H1 (cell line): ENCODE measurements around the gene INPP5J. TPM values are rescaled to one million over a fixed set of nuclear protein-coding genes. Genes with fewer than 3 reads are reported as not detected.

ENCODE experiments used
- CTCF ChIA-PET: fragments of 300-600 bp; sonication (Branson Sonifier 250); formaldehyde crosslinking; loops from one replicate; lab custom pipeline; 2021; ENCODE audit not compliant: partially characterized antibody; lab: Charles Lee
- POLR2A ChIA-PET: fragments of 300-600 bp; sonication (Branson Sonifier 250); formaldehyde crosslinking; loops from one replicate; lab custom pipeline; 2021; ENCODE audit warnings: inconsistent platforms; ENCODE audit not compliant: partially characterized antibody; lab: Charles Lee
- DNase-seq, 2 experiments: peaks; one replicate each; pipeline versions ENCODE4 v3.0.0 to v3.0.0-alpha.2; 2010 to 2022; ENCODE audit warnings: low spot score in 2 of 2, low read depth in 1 of 2, mixed read lengths in 1 of 2
- FAIRE-seq: peaks from 2 replicates; lab custom pipeline; 2011; peaks lifted over from hg19 to GRCh38; lab: Jason Lieb, UNC
- H2AFZ ChIP-seq: 2 replicates; pipeline ENCODE4 v1.8.1; 2012; ENCODE audit warnings: low read length, inconsistent platforms
- H2AK5ac ChIP-seq: 2 replicates; pipeline ENCODE4 v1.6.1; 2013; ENCODE audit warnings: low read depth, low read length
- H2BK120ac ChIP-seq: replicated peaks from 2 replicates; pipeline ENCODE3; 2013; ENCODE audit warnings: low read depth, low read length, inconsistent platforms
- H2BK12ac ChIP-seq: 2 replicates; pipeline ENCODE4 v1.6.1; 2013; ENCODE audit warnings: low read depth, low read length
- H2BK15ac ChIP-seq: 2 replicates; pipeline ENCODE4 v1.6.1; 2013; ENCODE audit warnings: low read length
- H2BK20ac ChIP-seq: 2 replicates; pipeline ENCODE4 v1.6.1; 2013; ENCODE audit warnings: low read length
- H2BK5ac ChIP-seq: 2 replicates; pipeline ENCODE4 v1.6.1; 2013; ENCODE audit warnings: low read depth, low read length
- H3K14ac ChIP-seq: 2 replicates; pipeline ENCODE4 v1.6.1; 2013; ENCODE audit warnings: inconsistent platforms; ENCODE audit not compliant: insufficient read length
- H3K18ac ChIP-seq: 2 replicates; pipeline ENCODE4 v1.6.1; 2013; ENCODE audit warnings: low read length; ENCODE audit errors: extremely low read depth
- H3K23ac ChIP-seq: 2 replicates; pipeline ENCODE4 v1.6.1; 2013; ENCODE audit warnings: inconsistent platforms; ENCODE audit not compliant: insufficient read length
- H3K23me2 ChIP-seq: 2 replicates; pipeline ENCODE4 v1.6.1; 2013; ENCODE audit warnings: low read depth, low read length
- H3K27ac ChIP-seq: 2 replicates; pipeline ENCODE4 v1.6.1; 2011; ENCODE audit warnings: low read depth, low read length, inconsistent platforms
- H3K27me3 ChIP-seq, 4 experiments: replicated peaks in 1 of 4; 1 replicate in 1 of 4; 2 replicates in 3 of 4; pipeline versions ENCODE4 v1.6.1 to v1.8.1; 2011 to 2013; ENCODE audit warnings: low read length in 3 of 4, mild to moderate bottlenecking in 3 of 4, inconsistent platforms in 2 of 4, mixed read lengths in 2 of 4, moderate library complexity in 1 of 4; ENCODE audit not compliant: control insufficient read depth in 3 of 4, insufficient read depth in 3 of 4; ENCODE audit errors: extremely low read depth in 1 of 4
- H3K36me3 ChIP-seq, 4 experiments: 2 replicates each; pipeline versions ENCODE4 v1.6.1 to v1.8.1; 2011 to 2013; ENCODE audit warnings: mild to moderate bottlenecking in 4 of 4, low read length in 3 of 4, moderate library complexity in 2 of 4, control low read depth in 1 of 4, inconsistent platforms in 1 of 4; ENCODE audit not compliant: insufficient read depth in 4 of 4, control insufficient read depth in 2 of 4
- H3K4ac ChIP-seq: replicated peaks from 2 replicates; pipeline ENCODE3; 2013; ENCODE audit warnings: low read length, low read depth, mixed read lengths, inconsistent platforms; ENCODE audit not compliant: insufficient read length
- H3K4me1 ChIP-seq, 4 experiments: replicated peaks in 1 of 4; 1 replicate in 1 of 4; 2 replicates in 3 of 4; pipeline versions ENCODE4 v1.6.1 to v1.8.1; 2011 to 2013; ENCODE audit warnings: low read length in 3 of 4, inconsistent platforms in 2 of 4, mixed read lengths in 1 of 4; ENCODE audit not compliant: insufficient read depth in 4 of 4, control insufficient read depth in 3 of 4
- H3K4me2 ChIP-seq, 2 experiments: 2 replicates each; pipeline versions ENCODE4 v1.6.1 to v1.8.1; 2011 to 2013; ENCODE audit warnings: low read depth in 2 of 2, low read length in 2 of 2, control low read depth in 1 of 2, inconsistent platforms in 1 of 2, mild to moderate bottlenecking in 1 of 2; ENCODE audit not compliant: insufficient read depth in 1 of 2
- H3K4me3 ChIP-seq, 4 experiments: fragments of 200-600, 300-600 bp in 1 of 4; sonication (generic), shearing (Covaris generic), sonication (Bioruptor Twin) in 1 of 4; 2 replicates each; pipeline versions ENCODE4 v1.5.1 to v1.8.1; 2011 to 2016; ENCODE audit warnings: low read length in 4 of 4, low read depth in 3 of 4, control low read depth in 2 of 4, inconsistent platforms in 2 of 4, mild to moderate bottlenecking in 2 of 4, mixed read lengths in 1 of 4, moderate library complexity in 1 of 4; ENCODE audit not compliant: insufficient read depth in 2 of 4; ENCODE audit errors: extremely low read depth in 1 of 4
- H3K56ac ChIP-seq: replicated peaks from 2 replicates; pipeline ENCODE3; 2013; ENCODE audit warnings: low read depth, mild to moderate bottlenecking, mixed read lengths, low read length, inconsistent platforms; ENCODE audit not compliant: insufficient read length
- H3K79me1 ChIP-seq: 2 replicates; pipeline ENCODE4 v1.6.1; 2013; ENCODE audit warnings: low read depth, low read length, control low read depth
- H3K79me2 ChIP-seq, 2 experiments: 2 replicates each; pipeline versions ENCODE4 v1.6.1 to v1.8.1; 2012 to 2013; ENCODE audit warnings: low read length in 2 of 2, mild to moderate bottlenecking in 2 of 2, inconsistent platforms in 1 of 2; ENCODE audit not compliant: insufficient read depth in 2 of 2, control insufficient read depth in 1 of 2
- H3K9ac ChIP-seq, 4 experiments: replicated peaks in 1 of 4; 1 replicate in 1 of 4; 2 replicates in 3 of 4; pipeline versions ENCODE4 v1.6.1 to v1.8.1; 2011 to 2013; ENCODE audit warnings: low read depth in 3 of 4, low read length in 3 of 4, control low read depth in 2 of 4, mild to moderate bottlenecking in 2 of 4, moderate library complexity in 2 of 4, inconsistent platforms in 1 of 4; ENCODE audit errors: extremely low read depth in 1 of 4
- H3K9me3 ChIP-seq, 2 experiments: 2 replicates each; pipeline versions ENCODE4 v1.6.1 to v1.8.1; 2012 to 2013; ENCODE audit warnings: mild to moderate bottlenecking in 2 of 2, moderate library complexity in 2 of 2, control low read depth in 1 of 2, inconsistent platforms in 1 of 2, low read depth in 1 of 2, low read length in 1 of 2, mixed read lengths in 1 of 2; ENCODE audit not compliant: insufficient read depth in 2 of 2
- H4K20me1 ChIP-seq, 2 experiments: replicated peaks in 1 of 2; 2 replicates each; pipeline versions ENCODE3 to v1.8.1; 2011 to 2013; ENCODE audit warnings: inconsistent platforms in 2 of 2, low read length in 2 of 2, mild to moderate bottlenecking in 1 of 2; ENCODE audit not compliant: insufficient read depth in 2 of 2, control insufficient read depth in 1 of 2
- H4K5ac ChIP-seq: 2 replicates; pipeline ENCODE4 v1.6.1; 2013; ENCODE audit warnings: low read length, low read depth, mixed read lengths, inconsistent platforms; ENCODE audit not compliant: insufficient read length
- H4K8ac ChIP-seq: 2 replicates; pipeline ENCODE4 v1.8.0; 2013; ENCODE audit warnings: mild to moderate bottlenecking, moderate library complexity, low read length, inconsistent platforms; ENCODE audit not compliant: insufficient read depth; ENCODE audit errors: extremely low read depth
- H4K91ac ChIP-seq: replicated peaks from 2 replicates; pipeline ENCODE3; 2013; ENCODE audit warnings: low read length, mixed read lengths, inconsistent platforms; ENCODE audit not compliant: insufficient read length
- CBX8 ChIP-seq: fragments of 300-800, 300-1000 bp; sonication (generic); IDR thresholded peaks from 2 replicates; pipeline ENCODE4 v1.7.1; 2016; ENCODE audit warnings: low read depth, low read length, borderline replicate concordance
- HDAC2 ChIP-seq, 2 experiments: fragments of 300-600 bp in 1 of 2; sonication (generic) in 1 of 2; IDR thresholded peaks; 2 replicates each; pipeline ENCODE4 v1.6.1; 2011 to 2012; ENCODE audit warnings: low read depth in 2 of 2, low read length in 2 of 2, mild to moderate bottlenecking in 2 of 2, moderate library complexity in 2 of 2, borderline replicate concordance in 1 of 2, inconsistent platforms in 1 of 2
- MAFK ChIP-seq: IDR thresholded peaks from 2 replicates; pipeline ENCODE4 v1.6.1; 2012; ENCODE audit warnings: low read depth, mild to moderate bottlenecking, improper control_type of control experiment, low read length
- SP1 ChIP-seq: IDR thresholded peaks from 2 replicates; pipeline ENCODE4 v1.6.1; 2011; ENCODE audit warnings: low read depth, low read length
- WGBS, 2 experiments: shearing (Covaris generic) in 1 of 2; methylation state at CpG; one replicate each; pipeline versions ENCODE4 v1.1.6 to v1.1.7; 2013 to 2015; ENCODE audit warnings: low lambda C conversion rate in 2 of 2, mixed read lengths in 2 of 2, inconsistent platforms in 1 of 2, low coverage in 1 of 2, missing lambda C conversion rate in 1 of 2; ENCODE audit not compliant: insufficient replicate concordance in 2 of 2, insufficient coverage in 1 of 2, insufficient read length in 1 of 2; ENCODE audit errors: extremely low coverage in 1 of 2, missing lambda C conversion rate in 1 of 2; 5-methylcytosine and 5-hydroxymethylcytosine counted together
- polyA plus RNA-seq, 7 experiments: library from polyadenylated mRNA; depleted of rRNA in 3 of 7; stranded (reverse) in 5 of 7; unstranded in 2 of 7; fragments of >200 nt in 5 of 7; fragments of 200-250 nt in 2 of 7; gene quantifications; 1 replicate in 5 of 7; 2 replicates in 1 of 7; 4 replicates in 1 of 7; pipeline versions ENCODE4 v1.2.1 to v1.2.3, GENCODE V29; 2011 to 2013; ENCODE audit warnings: missing spikeins in 2 of 7, mixed read lengths in 2 of 7
- total RNA-seq: library from RNA; stranded (reverse); fragmentation: NEBNext Ultra II Directional; extraction: Animal tissue kit (Norgen Biotek cat#: 25700); gene quantifications from 2 replicates; pipeline ENCODE4 v1.2.1, GENCODE V29; 2021
- TF ChIP-seq, protein P1 (sequence below): IDR thresholded peaks from 2 replicates; pipeline ENCODE4 v1.6.1; 2011; ENCODE audit warnings: low read depth, mild to moderate bottlenecking, low read length; ENCODE audit not compliant: insufficient read depth

INPP5J gene
- total and polyA plus RNA-seq, 2 of the 8 experiments (the other 6 are each of a cell fraction or from before 2014, with no cell fraction given): 5.4 to 6.0 TPM

DNA sequence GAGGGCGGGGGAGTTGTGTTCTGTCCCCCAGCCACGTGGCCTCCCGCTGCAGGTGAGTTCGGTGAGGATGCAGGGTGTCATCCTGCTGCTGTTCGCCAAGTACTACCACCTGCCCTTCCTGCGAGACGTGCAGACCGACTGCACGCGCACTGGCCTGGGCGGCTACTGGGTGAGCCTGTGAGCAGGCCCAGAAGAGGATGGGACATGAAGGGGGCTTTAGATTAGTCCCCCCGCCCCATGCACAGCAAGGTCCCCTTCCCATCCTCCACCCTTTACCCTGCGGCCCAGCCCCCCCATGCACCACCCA, 4.1 kb downstream of the INPP5J start:
- peak overlapping the region; percentile 98 for H2BK15ac ChIP-seq
- no peak for TF ChIP-seq HDAC2 (IDR thresholded peaks at IDR 0.05; ENCODE audit: borderline replicate concordance in 1 of 2, low read depth in 2 of 2, low read length in 2 of 2)
- TF ChIP-seq SP1: no peak
- TF ChIP-seq CBX8: no peak
- TF ChIP-seq MAFK: no peak
- TF ChIP-seq, protein P1, sequence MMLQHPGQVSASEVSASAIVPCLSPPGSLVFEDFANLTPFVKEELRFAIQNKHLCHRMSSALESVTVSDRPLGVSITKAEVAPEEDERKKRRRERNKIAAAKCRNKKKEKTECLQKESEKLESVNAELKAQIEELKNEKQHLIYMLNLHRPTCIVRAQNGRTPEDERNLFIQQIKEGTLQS: no peak
- POLR2A ChIA-PET: no interaction called here

More for the DNA sequence above, 4.1 kb downstream of the INPP5J start:
- no peak overlapping the region for H3K14ac ChIP-seq
- peak overlapping the region; percentile 71; the same call in 1 of the 2 replicates for H3K18ac ChIP-seq
- H3K56ac ChIP-seq: no peak overlapping the region
- peak overlapping the region; percentile 99; the same call in 1 of the 2 replicates for H2BK12ac ChIP-seq
- no peak overlapping the region for H2BK120ac ChIP-seq
- no peaks in the 10 kb centered on the region for H3K27me3 ChIP-seq
- H3K9me3 ChIP-seq: no peaks in the 10 kb centered on the region
- no peaks in the 10 kb centered on the region; the same call in 1 of the 2 replicates for H3K23me2 ChIP-seq
- H3K4me1 ChIP-seq: peaks cover 0 to 29% (median 12%) of the 10 kb centered on the region in 4 experiments; a peak in 6 of 7 replicates
- no peaks in the 10 kb centered on the region for H3K79me2 ChIP-seq
- 0 out of 2 replicates have a peak overlapping the region, but pooled peaks have one; percentile 40 for H2AK5ac ChIP-seq
- peak overlapping the region in 1 of 2 experiments; percentile 57; a peak in 1 of 4 replicates for H3K4me2 ChIP-seq
- no peak overlapping the region for H3K9ac ChIP-seq
- peak overlapping the region; percentile 84; the same call in 1 of the 2 replicates for H2BK5ac ChIP-seq
- H3K27ac ChIP-seq: no peak overlapping the region
- no peak overlapping the region for H3K23ac ChIP-seq
- 90% methylated on average over 12 of the region's 13 CpGs; no CpG with 5 or more reads in 1 of the 2 experiments for WGBS, 2 experiments
- no peak overlapping the region for H3K4me3 ChIP-seq
- CTCF ChIA-PET: interaction anchor here (2.7 kb wide), 1 partner anchor 18 kb away, joined by 23 read pairs; the partner anchor contains the start of gene SELENOM
- FAIRE-seq (no peak), DNase-seq (no peak)
- H2BK20ac ChIP-seq: peak overlapping the region; percentile 90; the same call in 1 of the 2 replicates
- H4K8ac ChIP-seq: peak overlapping the region; percentile 29; the same call in 1 of the 2 replicates
- H3K36me3 ChIP-seq: no peaks in the 10 kb centered on the region
- no peak overlapping the region for H2AFZ ChIP-seq
- H4K91ac ChIP-seq: peak overlapping the region; percentile 86
- no peak overlapping the region for H4K5ac ChIP-seq
- H3K4ac ChIP-seq: no peak overlapping the region
- H4K20me1 ChIP-seq: no peaks in the 10 kb centered on the region
- no peaks in the 10 kb centered on the region for H3K79me1 ChIP-seq
